Upper lobe of left lung (tissue), 4 donors: ENCODE data around the gene KIAA0825.

Experiments used
- CTCF ChIP-seq, 6 experiments: fragments of 450-650 bp in 4 of 6; fragments of 200-600 bp in 2 of 6; sonication (generic) in 2 of 6; IDR thresholded peaks; one replicate each; pipeline ENCODE4 v1.5.1; 2016 to 2019; ENCODE audit warnings: antibody characterized with exemption in 6 of 6
- POLR2AphosphoS5 ChIP-seq, 2 donors: sonication (generic); formaldehyde crosslinking; IDR thresholded peaks; one replicate each; pipeline ENCODE4 v1.5.1; 2017; ENCODE audit warnings: antibody characterized with exemption in 2 of 2

DNA sequence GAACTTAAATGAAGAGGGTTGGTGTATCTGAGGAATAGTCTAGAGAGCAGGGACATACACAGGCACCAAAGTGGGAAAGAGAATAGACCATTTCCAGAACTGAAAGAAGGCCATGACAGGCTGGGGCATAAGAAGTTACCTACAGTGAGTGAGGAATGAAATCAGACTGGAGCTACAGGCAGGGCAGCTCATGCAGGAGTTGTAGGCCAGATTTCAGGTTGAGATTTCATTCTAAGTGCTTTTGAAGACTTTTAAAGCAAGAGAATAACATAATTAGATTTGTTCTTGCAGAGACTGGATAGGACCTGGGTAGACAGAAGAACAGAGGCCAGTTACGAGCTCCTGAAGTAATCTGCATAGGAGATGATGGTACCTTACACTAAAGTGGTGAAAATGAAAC is 280.8 kb downstream of the KIAA0825 start:
- no peak for TF ChIP-seq POLR2AphosphoS5 (IDR thresholded peaks at IDR 0.05)
- no peak for TF ChIP-seq CTCF (IDR thresholded peaks at IDR 0.05)
